WTC11 (cell line): ENCODE results near the gene METTL5. TPM values are rescaled to one million over a fixed set of nuclear protein-coding genes. Genes with fewer than 3 reads are reported as not detected.

Experiments used
- ATAC-seq: fragments of 200-7000 bp; cut with Tn5 transposase; 2 replicates; pipeline ENCODE4 v1.10.0; 2021; ENCODE audit warnings: mild to moderate bottlenecking, moderate library complexity
- CTCF ChIA-PET: fragments of 300-600 bp; sonication (Branson Sonifier 250); formaldehyde crosslinking; loops from one replicate; lab custom pipeline; 2021; ENCODE audit warnings: antibody characterized with exemption; lab: Charles Lee
- POLR2A ChIA-PET: fragments of 350-600 bp; sonication (Branson Sonifier 250); formaldehyde crosslinking; loops from one replicate; lab custom pipeline; 2021; ENCODE audit warnings: antibody characterized with exemption; lab: Charles Lee
- DNase-seq: peaks from one replicate; pipeline ENCODE4 v3.0.0; 2021; ENCODE audit warnings: low spot score
- H3K27ac Mint-ChIP-seq: 2 replicates; pipeline ENCODE4 v1.8.0; 2021; ENCODE audit warnings: mixed read lengths
- H3K27me3 Mint-ChIP-seq: 2 replicates; pipeline ENCODE4 v1.8.0; 2021; ENCODE audit warnings: low read depth, mild to moderate bottlenecking, moderate library complexity, mixed read lengths
- H3K36me3 Mint-ChIP-seq: 2 replicates; pipeline ENCODE4 v1.8.0; 2021; ENCODE audit warnings: mixed read lengths
- H3K4me1 Mint-ChIP-seq: 2 replicates; pipeline ENCODE4 v1.8.0; 2022; ENCODE audit warnings: mixed read lengths
- H3K4me3 Mint-ChIP-seq: 2 replicates; pipeline ENCODE4 v1.8.0; 2021; ENCODE audit warnings: mild to moderate bottlenecking, moderate library complexity, mixed read lengths
- H3K9me3 Mint-ChIP-seq: 2 replicates; pipeline ENCODE4 v1.8.0; 2021; ENCODE audit warnings: mixed read lengths
- ATF6 ChIP-seq: sonication (generic); formaldehyde crosslinking; IDR thresholded peaks from 2 replicates; pipeline ENCODE4 v1.8.1; 2023; ENCODE audit warnings: mild to moderate bottlenecking, missing genetic modification reagents
- EMX1 ChIP-seq: fragments of 250-450 bp; sonication (Bioruptor Pico); IDR thresholded peaks from 2 replicates; pipeline ENCODE4 v1.8.0; 2021; ENCODE audit warnings: mild to moderate bottlenecking
- ESRRA ChIP-seq: sonication (generic); formaldehyde crosslinking; IDR thresholded peaks from 2 replicates; pipeline ENCODE4 v1.8.1; 2022; ENCODE audit warnings: mild to moderate bottlenecking, missing genetic modification reagents, borderline replicate concordance
- FOXP1 ChIP-seq: sonication (generic); formaldehyde crosslinking; IDR thresholded peaks from 2 replicates; pipeline ENCODE4 v1.8.0; 2022; ENCODE audit warnings: missing genetic modification reagents, mild to moderate bottlenecking, moderate library complexity, borderline replicate concordance
- FOXP4 ChIP-seq: sonication (generic); formaldehyde crosslinking; IDR thresholded peaks from 2 replicates; pipeline ENCODE4 v1.8.0; 2022; ENCODE audit warnings: mild to moderate bottlenecking, missing genetic modification reagents
- GABPB1 ChIP-seq: sonication (generic); formaldehyde crosslinking; IDR thresholded peaks from 2 replicates; pipeline ENCODE4 v1.8.1; 2023; ENCODE audit warnings: mild to moderate bottlenecking, missing genetic modification reagents
- HMGA2 ChIP-seq: fragments of 250-450 bp; sonication (Bioruptor Pico); IDR thresholded peaks from 2 replicates; pipeline ENCODE4 v1.4.0; 2021; ENCODE audit warnings: mild to moderate bottlenecking, moderate library complexity
- IRF2 ChIP-seq: sonication (generic); formaldehyde crosslinking; IDR thresholded peaks from 2 replicates; pipeline ENCODE4 v1.8.0; 2022; ENCODE audit warnings: low read depth, missing genetic modification reagents, borderline replicate concordance
- KAT7 ChIP-seq: sonication (generic); formaldehyde crosslinking; IDR thresholded peaks from 2 replicates; pipeline ENCODE4 v1.8.1; 2023; ENCODE audit warnings: missing genetic modification reagents, mild to moderate bottlenecking, borderline replicate concordance
- MYBL2 ChIP-seq: sonication (generic); formaldehyde crosslinking; IDR thresholded peaks from 2 replicates; pipeline ENCODE4 v1.8.1; 2023; ENCODE audit warnings: mild to moderate bottlenecking, moderate library complexity, missing genetic modification reagents
- NFYB ChIP-seq: sonication (generic); formaldehyde crosslinking; conservative IDR thresholded peaks from 2 replicates; pipeline ENCODE4 v1.8.0; 2022; ENCODE audit warnings: low read depth, missing genetic modification reagents
- PRDM15 ChIP-seq: sonication (generic); formaldehyde crosslinking; IDR thresholded peaks from 2 replicates; pipeline ENCODE4 v1.8.0; 2022; ENCODE audit warnings: missing genetic modification reagents
- PRRX2 ChIP-seq: fragments of 250-450 bp; sonication (Bioruptor Pico); IDR thresholded peaks from 2 replicates; pipeline ENCODE4 v1.8.0; 2021; ENCODE audit warnings: mild to moderate bottlenecking
- RELA ChIP-seq: sonication (generic); formaldehyde crosslinking; IDR thresholded peaks from 2 replicates; pipeline ENCODE4 v1.8.1; 2022; ENCODE audit warnings: missing genetic modification reagents, mild to moderate bottlenecking, borderline replicate concordance
- TEAD1 ChIP-seq: sonication (generic); formaldehyde crosslinking; IDR thresholded peaks from 2 replicates; pipeline ENCODE4 v1.8.0; 2022; ENCODE audit warnings: mild to moderate bottlenecking, missing genetic modification reagents
- ZBTB43 ChIP-seq: sonication (generic); formaldehyde crosslinking; IDR thresholded peaks from 2 replicates; pipeline ENCODE4 v1.8.1; 2023; ENCODE audit warnings: mild to moderate bottlenecking, missing genetic modification reagents
- ZMAT4 ChIP-seq: fragments of 250-450 bp; sonication (Bioruptor Pico); IDR thresholded peaks from 2 replicates; pipeline ENCODE4 v1.9.0; 2021; ENCODE audit warnings: mild to moderate bottlenecking
- ZNF512 ChIP-seq: sonication (generic); formaldehyde crosslinking; IDR thresholded peaks from 2 replicates; pipeline ENCODE4 v1.8.1; 2022; ENCODE audit warnings: missing genetic modification reagents, borderline replicate concordance
- ZSCAN18 ChIP-seq: fragments of 250-450 bp; sonication (Bioruptor Pico); IDR thresholded peaks from 2 replicates; pipeline ENCODE4 v2.1.2; 2022; ENCODE audit warnings: mild to moderate bottlenecking, moderate library complexity
- total RNA-seq: library from RNA; stranded (reverse); gene quantifications from 3 replicates; pipeline ENCODE4 v1.2.3, GENCODE V29; 2021

Gene METTL5
- total RNA-seq, 1 experiment from 2014 or later = 90.9 TPM

- H3K27me3 Mint-ChIP-seq = no peaks in the 10 kb centered on the region
- TF ChIP-seq IRF2 (CRISPR knock-in tag) (no peak), NFYB (CRISPR knock-in tag) (no peak), PRDM15 (CRISPR knock-in tag) (no peak), FOXP4 (CRISPR knock-in tag) (no peak), ZMAT4 (CRISPR knock-in tag) (no peak), KAT7 (CRISPR knock-in tag) (no peak), ZNF512 (CRISPR knock-in tag) (no peak), ESRRA (no peak), RELA (CRISPR knock-in tag) (no peak), HMGA2 (no peak)
- TF ChIP-seq, all 79 proteins: peak for 0
- Mint-ChIP-seq H3K4me1 (peaks cover 15% of the 10 kb centered on the region), H3K4me3 (no peak overlapping the region), H3K27ac (no peak overlapping the region), H3K9me3 (no peaks in the 10 kb centered on the region), H3K36me3 (peaks cover 72% of the 10 kb centered on the region)
- ATAC-seq = no peak
- POLR2A ChIA-PET = no interaction called here
- no peak for DNase-seq
- CTCF ChIA-PET = no interaction called here
Measured at GRCh38 chr2:169808221-169808620, 16.5 kb downstream of the METTL5 start.

- no peaks in the 10 kb centered on the region for H3K9me3 Mint-ChIP-seq
- peaks cover 19% of the 10 kb centered on the region for H3K4me1 Mint-ChIP-seq
- H3K27ac Mint-ChIP-seq = no peak overlapping the region
- no peaks in the 10 kb centered on the region for H3K27me3 Mint-ChIP-seq
- POLR2A ChIA-PET = no interaction called here
- no peak overlapping the region for H3K4me3 Mint-ChIP-seq
- CTCF ChIA-PET = no interaction called here
- ATAC-seq (no peak), DNase-seq (no peak)
- no peak for TF ChIP-seq MYBL2 (CRISPR knock-in tag)
- TF ChIP-seq FOXP1 = no peak
- no peak for TF ChIP-seq ZBTB43 (CRISPR knock-in tag)
- TF ChIP-seq GABPB1 = no peak
- peaks cover 71% of the 10 kb centered on the region for H3K36me3 Mint-ChIP-seq
Measured at GRCh38 chr2:169806586-169806985, 18.1 kb downstream of the METTL5 start.

- Mint-ChIP-seq H3K27me3 (no peaks in the 10 kb centered on the region), H3K36me3 (peaks cover 53% of the 10 kb centered on the region), H3K4me3 (no peak overlapping the region), H3K4me1 (peaks cover 20% of the 10 kb centered on the region), H3K9me3 (no peaks in the 10 kb centered on the region), H3K27ac (no peak overlapping the region)
- ChIA-PET POLR2A (no interaction called here), CTCF (interaction anchor here (0.6 to 1.2 kb wide), 3 partner anchors 9 to 500 kb away, joined by 3 read pairs; partner anchors contain the start of gene METTL5)
- DNase-seq = no peak
- no peak for ATAC-seq
- no peak for TF ChIP-seq ATF6 (CRISPR knock-in tag)
- no peak for TF ChIP-seq EMX1 (CRISPR knock-in tag)
- TF ChIP-seq TEAD1 (CRISPR knock-in tag) = no peak
- TF ChIP-seq ZSCAN18 (CRISPR knock-in tag) = no peak
- no peak for TF ChIP-seq ESRRA
- TF ChIP-seq PRRX2 = no peak
Measured at GRCh38 chr2:169803480-169803879, 21.2 kb downstream of the METTL5 start.
